ENCODE results near the gene MYH14.
"Not testable (repeated sequence)": the region's sequence is repeated elsewhere in the genome, so short reads cannot be mapped to it uniquely, and the experiment has no call there.

MYH14 gene

DNA sequence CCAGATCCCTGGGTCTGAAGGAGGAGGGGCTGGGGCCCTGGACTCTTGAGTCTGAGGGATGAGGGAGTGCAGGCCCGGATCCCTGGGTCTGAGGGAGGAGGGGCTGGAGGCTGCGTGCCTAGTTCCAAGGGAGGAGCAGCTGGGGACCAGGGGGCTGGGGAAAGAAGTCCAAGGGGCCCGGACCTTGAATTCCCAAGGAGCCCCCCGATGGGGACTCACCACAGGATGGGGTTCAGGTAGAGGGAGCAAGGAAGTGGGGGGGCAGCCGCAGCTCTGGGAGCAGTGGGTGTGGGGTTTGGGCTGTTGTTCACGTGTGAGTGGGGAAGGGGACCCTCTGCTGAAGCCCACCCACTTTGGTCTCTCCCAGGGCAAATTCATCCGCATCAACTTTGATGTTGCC, 23.1 kb downstream of the MYH14 start:
- no peak for DNase-seq (ENCODE audit: low read depth)

- DNase-seq (ENCODE audit: low read depth), result not testable (repeated sequence)
Measured at GRCh38 chr19:50228153-50228552, 24.7 kb downstream of the MYH14 start.

- no peak for DNase-seq (ENCODE audit: low read depth)
Measured at GRCh38 chr19:50230379-50231351, 27.2 kb downstream of the MYH14 start.

DNA sequence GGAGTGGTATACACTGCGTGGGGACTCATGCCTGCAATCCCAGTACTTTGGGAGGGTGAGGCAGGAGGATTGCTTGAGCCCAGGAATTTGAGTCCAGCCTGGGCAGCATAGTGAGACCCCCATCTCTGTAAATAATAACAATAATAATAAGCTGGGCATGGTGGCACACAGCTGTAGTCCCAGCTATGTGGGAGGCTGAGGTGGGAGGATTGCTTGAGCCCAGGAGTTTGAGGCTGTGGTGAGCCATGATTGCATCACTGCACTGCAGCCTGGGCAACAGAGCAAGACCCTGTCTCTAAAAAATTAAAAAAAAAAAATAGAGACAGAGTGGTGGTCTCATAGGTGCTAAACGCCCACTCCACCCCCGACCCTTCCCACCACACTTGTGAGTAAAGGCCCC, 28.0 kb downstream of the MYH14 start:
- DNase-seq (ENCODE audit: low read depth), result not testable (repeated sequence)

DNA sequence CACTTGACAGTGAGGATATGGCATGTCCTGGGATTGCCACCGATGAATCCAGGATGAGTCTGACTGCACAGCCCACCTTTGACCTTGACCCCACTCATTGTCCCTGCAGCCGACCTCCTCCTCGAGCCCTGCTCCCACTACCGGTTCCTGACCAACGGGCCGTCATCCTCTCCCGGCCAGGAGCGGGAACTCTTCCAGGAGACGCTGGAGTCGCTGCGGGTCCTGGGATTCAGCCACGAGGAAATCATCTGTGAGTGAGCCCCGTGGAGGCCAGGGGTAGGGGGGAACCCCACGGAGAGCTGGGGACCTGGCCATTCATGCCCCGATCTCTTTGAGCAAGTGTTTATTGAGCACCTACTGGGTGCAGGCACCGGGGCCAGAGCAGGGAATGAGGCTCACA, 28.4 kb downstream of the MYH14 start:
- no peak for DNase-seq (ENCODE audit: low read depth)

- DNase-seq (ENCODE audit: low read depth), result no peak
Measured at GRCh38 chr19:50232600-50232999, 29.2 kb downstream of the MYH14 start.

DNA sequence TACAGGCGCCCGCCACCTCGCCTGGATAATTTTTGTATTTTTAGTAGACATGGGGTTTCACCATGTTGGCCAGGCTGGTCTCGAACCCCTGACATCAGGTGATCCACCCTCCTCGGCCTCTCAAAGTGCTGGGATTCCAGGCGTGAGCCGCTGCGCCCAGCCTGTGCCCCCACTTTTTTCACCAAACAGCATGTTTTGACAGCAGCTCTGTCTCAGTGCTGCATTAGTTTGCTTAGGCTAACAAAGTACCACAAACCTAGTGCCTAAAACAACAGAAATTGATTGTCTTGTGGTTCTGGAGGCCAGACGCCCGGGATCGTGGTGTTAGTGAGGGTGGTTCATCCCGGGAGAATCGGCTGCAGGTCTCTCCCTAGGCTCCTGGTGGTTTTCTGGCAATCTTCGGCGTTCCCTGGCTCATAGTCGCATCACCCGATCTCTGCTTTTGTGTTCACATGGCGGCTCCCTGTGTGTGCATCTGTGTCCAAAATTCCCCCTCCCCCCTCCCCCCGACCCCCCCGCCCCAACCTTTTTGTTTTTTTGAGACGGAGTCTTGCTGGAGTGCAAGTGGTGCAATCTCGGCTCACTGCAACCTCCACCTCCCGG, 30.0 kb downstream of the MYH14 start:
- no peak for DNase-seq (ENCODE audit: low read depth)

- DNase-seq (ENCODE audit: low read depth), result not testable (repeated sequence)
Measured at GRCh38 chr19:50237493-50237892, 34.1 kb downstream of the MYH14 start.

- no peak for DNase-seq (ENCODE audit: low read depth)
Measured at GRCh38 chr19:50238043-50238442, 34.6 kb downstream of the MYH14 start.

DNA sequence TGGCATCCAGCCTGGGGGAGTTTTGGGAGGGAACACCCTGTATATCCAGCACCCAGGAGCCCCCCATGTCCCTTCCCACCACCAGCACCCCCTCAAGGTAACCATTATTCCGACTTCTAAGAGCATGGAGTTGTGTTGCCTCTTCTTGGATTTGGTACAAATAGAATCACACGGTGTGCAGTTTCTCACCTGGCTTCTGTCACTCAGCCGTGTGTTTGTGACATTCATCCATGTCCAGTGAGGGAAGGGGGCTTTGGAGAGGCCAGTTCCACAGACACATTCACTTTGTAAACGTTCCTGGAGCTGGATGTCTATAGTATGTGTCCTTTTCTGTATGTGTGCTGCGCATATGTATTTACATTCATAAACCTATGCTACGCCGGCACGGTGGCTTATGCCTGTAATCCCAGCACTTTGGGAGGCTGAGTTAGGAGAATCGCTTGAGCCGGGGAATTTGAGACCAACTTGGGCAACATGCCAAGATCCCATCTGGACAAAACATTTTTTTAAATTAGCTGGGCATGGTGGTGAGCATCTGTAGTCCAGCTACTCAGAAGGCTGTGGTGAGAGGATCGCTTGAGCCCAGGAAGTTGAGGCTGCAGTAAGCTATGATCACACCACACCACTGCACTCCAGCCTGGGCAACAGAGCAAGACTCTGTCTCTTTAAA, 36.6 kb downstream of the MYH14 start:
- no peak for DNase-seq (ENCODE audit: low read depth)

DNA sequence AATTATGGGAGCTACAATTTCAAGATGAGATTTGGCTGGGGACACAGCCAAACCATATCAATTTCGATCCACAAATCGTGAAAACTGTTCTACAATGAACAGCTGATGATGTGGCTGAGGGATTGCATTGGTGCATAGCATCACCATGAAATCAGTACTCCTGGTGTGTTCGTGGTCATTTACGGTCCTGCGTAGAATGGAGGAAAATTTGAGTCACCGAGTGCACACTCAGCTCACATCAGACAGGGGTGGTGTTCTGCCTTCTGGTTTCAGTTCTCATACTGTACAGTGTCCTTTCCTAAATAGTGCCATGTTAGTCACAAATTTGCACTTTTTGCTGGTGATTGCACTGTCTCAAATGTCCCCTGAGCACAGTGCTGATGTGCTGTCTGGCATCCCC, 39.2 kb downstream of the MYH14 start:
- no peak for DNase-seq (ENCODE audit: low read depth)

- DNase-seq (ENCODE audit: low read depth), result no peak
Measured at GRCh38 chr19:50244695-50245094, 41.3 kb downstream of the MYH14 start.

DNA sequence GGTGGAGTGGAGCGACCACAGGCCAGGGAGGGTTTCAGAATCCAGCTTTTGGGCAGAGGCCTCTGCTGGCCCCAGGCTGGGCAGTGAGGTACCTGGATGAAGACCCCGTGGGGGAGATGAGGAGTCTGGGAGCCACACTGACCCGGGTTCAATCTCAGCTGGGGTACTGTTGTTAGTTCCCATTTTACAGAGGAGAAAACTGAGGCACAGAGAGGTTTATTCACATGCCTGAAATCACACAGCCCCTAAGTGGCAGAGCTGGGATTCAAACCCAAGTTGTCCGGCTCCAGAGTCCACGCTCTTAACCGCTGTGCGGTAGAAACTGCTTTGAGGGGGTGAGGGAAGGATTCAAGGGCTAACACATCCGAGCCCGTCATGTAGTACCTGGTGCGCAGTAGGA, 45.0 kb downstream of the MYH14 start:
- DNase-seq (ENCODE audit: low read depth), result no peak

DNA sequence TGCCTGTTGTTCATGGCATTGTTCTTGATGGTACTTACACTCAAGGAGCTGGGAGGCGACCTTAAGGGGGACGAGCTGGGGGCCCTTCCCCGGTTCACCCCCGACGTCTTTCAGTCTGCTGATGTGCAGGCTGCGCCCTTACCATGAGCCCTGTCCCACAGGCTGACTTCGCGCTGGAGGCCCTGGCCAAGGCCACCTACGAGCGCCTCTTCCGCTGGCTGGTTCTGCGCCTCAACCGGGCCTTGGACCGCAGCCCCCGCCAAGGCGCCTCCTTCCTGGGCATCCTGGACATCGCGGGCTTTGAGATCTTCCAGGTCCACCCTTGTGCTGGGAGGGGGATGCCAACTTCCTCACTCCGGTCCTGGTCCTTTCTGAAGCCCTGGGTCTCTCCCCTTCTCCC, 45.4 kb downstream of the MYH14 start:
- DNase-seq (ENCODE audit: low read depth), result no peak

DNA sequence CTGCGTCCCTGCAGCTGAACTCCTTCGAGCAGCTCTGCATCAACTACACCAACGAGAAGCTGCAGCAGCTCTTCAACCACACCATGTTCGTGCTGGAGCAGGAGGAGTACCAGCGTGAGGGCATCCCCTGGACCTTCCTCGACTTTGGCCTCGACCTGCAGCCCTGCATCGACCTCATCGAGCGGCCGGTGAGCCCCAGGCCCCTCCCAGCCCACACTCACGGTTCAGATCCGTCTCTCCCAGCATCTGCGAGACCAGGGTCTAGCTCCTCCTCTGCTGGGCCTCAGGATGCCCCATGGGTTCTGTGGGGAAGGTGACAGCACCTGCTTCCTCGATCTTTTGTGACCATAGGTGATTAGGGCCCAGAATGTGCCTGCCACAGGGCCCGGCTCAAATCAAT, 46.2 kb downstream of the MYH14 start:
- DNase-seq (ENCODE audit: low read depth), result no peak

DNA sequence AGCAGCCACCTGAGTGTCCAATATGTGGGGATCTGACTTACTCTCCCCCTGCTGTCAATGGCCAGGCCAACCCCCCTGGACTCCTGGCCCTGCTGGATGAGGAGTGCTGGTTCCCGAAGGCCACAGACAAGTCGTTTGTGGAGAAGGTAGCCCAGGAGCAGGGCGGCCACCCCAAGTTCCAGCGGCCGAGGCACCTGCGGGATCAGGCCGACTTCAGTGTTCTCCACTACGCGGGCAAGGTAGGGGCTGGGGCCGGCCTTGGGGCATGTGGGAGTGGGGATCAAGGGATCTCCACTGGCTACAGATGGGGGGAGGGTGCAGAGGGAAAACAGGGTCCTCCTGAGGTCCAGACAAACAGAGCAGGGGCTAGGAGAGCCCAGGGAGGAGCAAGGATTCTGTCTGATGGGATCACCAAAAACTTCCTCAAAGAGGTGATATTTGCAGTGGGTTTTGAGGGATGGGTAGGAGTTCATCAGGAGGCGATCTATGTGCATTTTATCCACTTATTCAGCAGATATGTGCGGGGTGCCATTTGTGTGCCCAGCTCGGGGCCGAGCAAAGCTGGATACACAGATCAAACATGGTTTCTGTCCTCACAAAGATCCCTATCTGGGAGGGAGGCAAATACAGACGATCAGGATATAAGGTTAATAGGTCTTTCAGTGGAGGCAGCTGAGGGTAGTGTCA, 47.2 kb downstream of the MYH14 start:
- no peak for DNase-seq (ENCODE audit: low read depth)

GRCh38 chr19:50252111-50252886, 48.9 kb downstream of the MYH14 start:
- DNase-seq (ENCODE audit: low read depth), result no peak

GRCh38 chr19:50252887-50253268, 49.5 kb downstream of the MYH14 start:
- no peak for DNase-seq (ENCODE audit: low read depth)

- DNase-seq (ENCODE audit: low read depth), result no peak
Measured at GRCh38 chr19:50255115-50255514, 51.7 kb downstream of the MYH14 start.

- DNase-seq (ENCODE audit: low read depth), result no peak
Measured at GRCh38 chr19:50257141-50257540, 53.7 kb downstream of the MYH14 start.

DNA sequence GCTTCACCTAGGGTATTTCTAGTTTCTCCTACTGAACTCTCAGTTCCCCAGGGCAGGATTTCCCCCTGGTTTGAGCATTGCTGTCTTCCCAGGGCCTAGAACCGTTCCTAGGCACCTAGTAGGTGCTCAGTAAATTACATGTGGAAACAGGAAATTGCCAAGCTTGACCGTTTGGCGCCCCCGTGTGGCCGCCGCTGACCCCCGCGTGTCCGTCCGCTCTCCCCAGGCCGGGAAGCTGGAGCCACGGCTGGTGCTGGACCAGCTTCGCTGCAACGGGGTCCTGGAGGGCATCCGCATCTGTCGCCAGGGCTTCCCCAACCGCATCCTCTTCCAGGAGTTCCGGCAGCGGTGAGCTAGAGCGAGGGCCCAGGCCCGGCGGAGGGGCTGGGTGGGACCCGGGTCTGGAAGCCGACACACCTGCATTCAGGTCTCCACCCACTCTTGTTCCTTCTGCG, 55.5 kb downstream of the MYH14 start:
- peak; percentile 11 for DNase-seq (ENCODE audit: low read depth)

All from stimulated activated CD8-positive, alpha-beta memory T cell treated with anti-CD3 and anti-CD28 coated beads, Interleukin-7, amount 100 ng/mL, for 24 hours (primary cell).